ENCODE results near the gene ZNF660.

Gene ZNF660

DNA sequence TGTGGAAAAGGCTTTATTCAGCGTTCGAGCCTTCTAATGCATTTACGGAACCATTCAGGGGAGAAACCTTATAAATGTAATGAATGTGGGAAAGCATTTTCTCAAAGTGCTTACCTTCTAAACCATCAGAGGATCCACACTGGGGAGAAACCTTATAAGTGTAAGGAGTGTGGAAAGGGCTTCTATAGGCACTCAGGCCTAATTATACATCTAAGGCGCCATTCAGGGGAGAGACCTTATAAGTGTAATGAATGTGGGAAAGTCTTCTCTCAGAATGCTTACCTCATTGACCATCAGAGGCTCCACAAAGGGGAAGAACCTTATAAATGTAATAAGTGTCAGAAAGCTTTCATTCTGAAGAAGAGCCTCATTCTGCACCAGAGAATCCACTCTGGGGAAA, 57.6 kb downstream of the ZNF660 start:
- no peak for DNase-seq

DNA sequence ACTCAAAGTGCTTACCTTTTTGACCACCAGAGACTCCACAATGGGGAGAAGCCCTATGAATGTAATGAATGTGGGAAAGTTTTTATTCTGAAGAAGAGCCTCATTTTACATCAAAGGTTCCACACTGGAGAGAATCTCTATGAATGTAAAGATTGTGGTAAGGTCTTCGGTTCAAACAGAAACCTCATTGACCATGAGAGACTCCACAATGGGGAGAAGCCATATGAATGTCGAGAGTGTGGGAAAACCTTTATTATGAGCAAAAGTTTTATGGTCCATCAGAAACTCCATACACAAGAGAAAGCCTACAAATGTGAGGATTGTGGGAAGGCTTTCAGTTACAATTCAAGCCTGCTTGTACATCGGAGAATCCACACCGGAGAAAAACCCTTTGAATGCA, 58.3 kb downstream of the ZNF660 start:
- no peak for DNase-seq

DNA sequence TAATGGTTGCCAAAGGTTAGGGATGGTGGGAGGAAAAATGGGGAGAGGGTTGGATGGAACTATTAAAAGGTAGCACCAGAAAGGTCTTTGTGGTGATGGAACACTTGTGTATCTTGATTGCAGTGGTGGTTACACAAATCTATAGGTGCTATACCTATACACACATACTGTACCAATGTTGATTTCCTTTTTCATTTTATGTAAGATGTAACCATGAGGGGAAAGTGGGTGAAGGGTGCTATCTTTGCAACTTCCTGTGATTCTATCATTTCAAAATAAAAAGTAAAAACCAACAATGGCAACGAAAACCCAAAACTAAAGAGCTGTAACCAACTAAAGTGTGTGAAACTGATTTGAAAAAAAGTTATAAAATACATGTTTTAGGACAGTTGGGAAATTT, 63.0 kb downstream of the ZNF660 start:
- DNase-seq: no peak

DNA sequence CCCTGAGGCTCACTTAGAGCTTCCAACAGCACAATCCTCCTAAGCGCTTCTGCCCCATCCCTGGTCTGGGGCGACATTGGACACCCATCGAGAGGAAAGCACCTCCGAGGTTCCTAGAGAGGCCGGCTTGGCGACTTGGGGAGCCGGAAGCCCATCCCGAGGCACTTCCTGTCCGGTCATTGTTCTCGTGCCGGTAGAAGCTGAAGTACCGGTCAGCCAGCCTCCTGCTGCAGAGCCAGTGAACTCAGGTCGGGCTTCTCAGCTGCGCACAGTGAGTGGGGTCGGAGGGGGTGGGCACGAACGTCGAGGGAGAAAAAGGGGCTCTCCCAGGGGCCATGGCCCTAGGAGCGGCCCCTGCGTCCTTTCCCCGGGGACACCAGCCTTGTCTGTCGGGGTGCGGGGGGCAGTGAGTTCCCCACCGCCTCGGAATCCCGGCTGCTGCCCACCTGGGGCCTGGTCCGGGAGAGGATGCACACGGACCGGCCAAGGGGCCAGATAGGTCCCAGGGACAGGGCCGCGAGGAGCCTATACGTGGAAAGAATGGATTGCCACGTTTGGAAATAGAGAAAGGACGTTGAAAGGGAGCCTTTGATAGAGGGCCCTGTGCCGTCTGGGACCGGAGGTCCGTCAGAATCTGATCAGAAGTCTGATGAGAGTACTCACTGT, 63.9 kb downstream of the ZNF660 start, which contains the start of gene ZNF35:
TSS of gene ZNF35 (plus strand) at position 169 of the 666 bp plus-strand sequence. CDS start 2,336 bp downstream, outside the sequence.
- peak; percentile 10 for DNase-seq

All from NCI-H2107 (cell line).